ENCODE measurements around the gene CCDC185. TPM values are rescaled to one million over a fixed set of nuclear protein-coding genes. Genes with fewer than 3 reads are reported as not detected.

The CCDC185 gene
- total and polyA plus RNA-seq, 10 of the 15 experiments (the other 5 are each of a cell fraction or from before 2014, with no cell fraction given): not detected

DNA sequence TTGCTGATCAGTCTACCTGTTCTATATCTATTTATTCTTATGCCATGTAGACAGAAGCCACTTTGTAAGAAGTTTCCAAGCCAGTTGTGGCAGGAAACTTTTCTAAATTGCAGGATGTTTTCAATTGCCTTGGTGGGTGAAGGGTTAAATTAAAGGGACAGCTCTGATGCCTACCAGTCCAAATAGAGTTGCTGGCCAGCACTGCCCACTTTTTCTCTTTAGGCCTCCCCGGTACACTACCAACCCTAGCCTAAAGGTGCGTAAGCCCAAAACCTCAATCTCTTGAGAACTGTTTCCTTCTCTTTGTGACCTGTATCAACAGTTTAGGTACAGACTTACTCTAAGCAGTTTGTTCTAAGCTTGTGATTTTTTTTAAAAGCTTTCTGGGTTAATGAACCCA, 44.8 kb upstream of the CCDC185 start (continued):
- TF ChIP-seq, protein P1, sequence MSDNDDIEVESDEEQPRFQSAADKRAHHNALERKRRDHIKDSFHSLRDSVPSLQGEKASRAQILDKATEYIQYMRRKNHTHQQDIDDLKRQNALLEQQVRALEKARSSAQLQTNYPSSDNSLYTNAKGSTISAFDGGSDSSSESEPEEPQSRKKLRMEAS (IDR thresholded peaks at IDR 0.05; ENCODE audit: low read depth, low read length): no peak
- no peak for TF ChIP-seq KDM1A (IDR thresholded peaks at IDR 0.05; ENCODE audit: borderline replicate concordance)

DNA sequence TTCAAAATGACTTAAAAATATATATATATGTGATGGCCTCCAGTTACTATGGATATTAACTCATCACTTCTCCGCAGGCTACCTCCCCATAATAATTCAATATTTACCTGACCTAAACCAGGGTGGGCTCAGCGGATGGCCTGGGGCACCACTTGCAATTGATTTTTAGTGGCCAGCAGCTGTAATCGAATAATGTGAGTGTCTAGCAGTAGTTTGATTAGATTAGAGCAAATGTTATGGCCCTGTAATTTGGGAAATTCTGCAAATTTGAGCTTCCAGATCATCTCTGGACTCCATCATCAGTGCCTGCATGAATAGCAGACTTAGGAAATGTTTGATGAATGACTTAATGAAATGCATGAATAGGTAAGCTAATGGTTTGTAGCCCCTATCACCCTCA, 44.0 kb upstream of the CCDC185 start:
- no peak overlapping the region for H3K9ac ChIP-seq (ENCODE audit: control insufficient read depth, insufficient read depth, low read length)
- no peaks in the 10 kb centered on the region for H3K9me3 ChIP-seq (replicated peaks; ENCODE audit: control insufficient read depth, insufficient read depth, low read length)
- no peak for FAIRE-seq
- H3K27ac ChIP-seq (ENCODE audit: control insufficient read depth, insufficient read depth): no peak overlapping the region
- H2AFZ ChIP-seq (ENCODE audit: control insufficient read depth, low read depth, low read length): no peak overlapping the region
- DNase-seq (ENCODE audit: low read depth, low spot score): no peak
- H3K4me2 ChIP-seq (ENCODE audit: control insufficient read depth, insufficient read depth): no peak overlapping the region
- 20% methylated on average over 3 of the region's 3 CpGs for WGBS (ENCODE audit: insufficient coverage, insufficient replicate concordance, low lambda C conversion rate, missing lambda C conversion rate)
- no peaks in the 10 kb centered on the region for H4K20me1 ChIP-seq (ENCODE audit: control insufficient read depth, insufficient read depth)
- TF ChIP-seq CBX3 (IDR thresholded peaks at IDR 0.05; ENCODE audit: borderline replicate concordance, low read depth): no peak
- no peak for TF ChIP-seq CREB1 (IDR thresholded peaks at IDR 0.05; ENCODE audit: low read depth)
- TF ChIP-seq, protein P2, sequence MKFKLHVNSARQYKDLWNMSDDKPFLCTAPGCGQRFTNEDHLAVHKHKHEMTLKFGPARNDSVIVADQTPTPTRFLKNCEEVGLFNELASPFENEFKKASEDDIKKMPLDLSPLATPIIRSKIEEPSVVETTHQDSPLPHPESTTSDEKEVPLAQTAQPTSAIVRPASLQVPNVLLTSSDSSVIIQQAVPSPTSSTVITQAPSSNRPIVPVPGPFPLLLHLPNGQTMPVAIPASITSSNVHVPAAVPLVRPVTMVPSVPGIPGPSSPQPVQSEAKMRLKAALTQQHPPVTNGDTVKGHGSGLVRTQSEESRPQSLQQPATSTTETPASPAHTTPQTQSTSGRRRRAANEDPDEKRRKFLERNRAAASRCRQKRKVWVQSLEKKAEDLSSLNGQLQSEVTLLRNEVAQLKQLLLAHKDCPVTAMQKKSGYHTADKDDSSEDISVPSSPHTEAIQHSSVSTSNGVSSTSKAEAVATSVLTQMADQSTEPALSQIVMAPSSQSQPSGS (IDR thresholded peaks at IDR 0.05; ENCODE audit: low read length): no peak
- TF ChIP-seq, protein P1 (IDR thresholded peaks at IDR 0.05; ENCODE audit: low read depth, low read length): no peak
- TF ChIP-seq CBFB (IDR thresholded peaks at IDR 0.05; ENCODE audit: low read depth): no peak
- no peak for TF ChIP-seq MTA2 (IDR thresholded peaks at IDR 0.05; ENCODE audit: low read depth)
- TF ChIP-seq TCF12 (IDR thresholded peaks at IDR 0.05; ENCODE audit: low read depth, low read length): no peak
- no peak for TF ChIP-seq POLR2AphosphoS2 (IDR thresholded peaks at IDR 0.05; ENCODE audit: low read depth, low read length)
- TF ChIP-seq EED (IDR thresholded peaks at IDR 0.05; ENCODE audit: low read depth): no peak
- TF ChIP-seq ZBED1 (IDR thresholded peaks at IDR 0.05; ENCODE audit: borderline replicate concordance): no peak
- TF ChIP-seq FOS (IDR thresholded peaks at IDR 0.05; ENCODE audit: borderline replicate concordance, extremely low read depth, insufficient read length): no peak
- TF ChIP-seq, protein P3, sequence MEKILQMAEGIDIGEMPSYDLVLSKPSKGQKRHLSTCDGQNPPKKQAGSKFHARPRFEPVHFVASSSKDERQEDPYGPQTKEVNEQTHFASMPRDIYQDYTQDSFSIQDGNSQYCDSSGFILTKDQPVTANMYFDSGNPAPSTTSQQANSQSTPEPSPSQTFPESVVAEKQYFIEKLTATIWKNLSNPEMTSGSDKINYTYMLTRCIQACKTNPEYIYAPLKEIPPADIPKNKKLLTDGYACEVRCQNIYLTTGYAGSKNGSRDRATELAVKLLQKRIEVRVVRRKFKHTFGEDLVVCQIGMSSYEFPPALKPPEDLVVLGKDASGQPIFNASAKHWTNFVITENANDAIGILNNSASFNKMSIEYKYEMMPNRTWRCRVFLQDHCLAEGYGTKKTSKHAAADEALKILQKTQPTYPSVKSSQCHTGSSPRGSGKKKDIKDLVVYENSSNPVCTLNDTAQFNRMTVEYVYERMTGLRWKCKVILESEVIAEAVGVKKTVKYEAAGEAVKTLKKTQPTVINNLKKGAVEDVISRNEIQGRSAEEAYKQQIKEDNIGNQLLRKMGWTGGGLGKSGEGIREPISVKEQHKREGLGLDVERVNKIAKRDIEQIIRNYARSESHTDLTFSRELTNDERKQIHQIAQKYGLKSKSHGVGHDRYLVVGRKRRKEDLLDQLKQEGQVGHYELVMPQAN (conservative IDR thresholded peaks at IDR 0.05): no peak
- TF ChIP-seq, protein P4, sequence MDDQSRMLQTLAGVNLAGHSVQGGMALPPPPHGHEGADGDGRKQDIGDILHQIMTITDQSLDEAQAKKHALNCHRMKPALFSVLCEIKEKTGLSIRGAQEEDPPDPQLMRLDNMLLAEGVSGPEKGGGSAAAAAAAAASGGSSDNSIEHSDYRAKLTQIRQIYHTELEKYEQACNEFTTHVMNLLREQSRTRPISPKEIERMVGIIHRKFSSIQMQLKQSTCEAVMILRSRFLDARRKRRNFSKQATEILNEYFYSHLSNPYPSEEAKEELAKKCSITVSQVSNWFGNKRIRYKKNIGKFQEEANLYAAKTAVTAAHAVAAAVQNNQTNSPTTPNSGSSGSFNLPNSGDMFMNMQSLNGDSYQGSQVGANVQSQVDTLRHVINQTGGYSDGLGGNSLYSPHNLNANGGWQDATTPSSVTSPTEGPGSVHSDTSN (IDR thresholded peaks at IDR 0.05; ENCODE audit: insufficient replicate concordance, low read depth, low read length): no peak
- TF ChIP-seq ETV6 (conservative IDR thresholded peaks at IDR 0.05 in 1 of 2, IDR thresholded peaks at IDR 0.05 in 1 of 2; ENCODE audit: borderline replicate concordance in 1 of 2, low read depth in 1 of 2): no peak
- no peak for ATAC-seq
- no peaks in the 10 kb centered on the region for H3K4me1 ChIP-seq (ENCODE audit: control insufficient read depth, insufficient read depth, low read length)
- no peaks in the 10 kb centered on the region for H3K79me2 ChIP-seq (ENCODE audit: control insufficient read depth, insufficient read depth, low read length)
- intact Hi-C loops (cut with micrococcal nuclease; ENCODE audit: unreplicated experiment): no loop called here
- no peaks in the 10 kb centered on the region for H3K36me3 ChIP-seq (ENCODE audit: control insufficient read depth in 2 of 2, insufficient read depth in 2 of 2, low read length in 1 of 2)
- ChIA-PET RAD21 (ENCODE audit: unreplicated experiment) (no interaction called here), CTCF (interaction anchor here (1.0 kb wide), 1 partner anchor 94 kb away, joined by 3 read pairs; no protein-coding TSS in a partner anchor), POLR2A (no interaction called here), SMC1A (ENCODE audit: uncharacterized antibody, unreplicated experiment) (interaction anchor here (1.1 to 1.3 kb wide), 2 partner anchors 9 to 66 kb away, joined by 3 read pairs; no protein-coding TSS in a partner anchor)
- in situ Hi-C loops (cut with MboI): no loop called here
- no TSS peak for BruUV-seq (replicated peaks)
- H3K4me3 ChIP-seq: no peak overlapping the region
- peaks cover 0 to 3% of the 10 kb centered on the region in 2 experiments; a peak in 1 of 4 replicates for H3K27me3 ChIP-seq (replicated peaks in 1 of 2; ENCODE audit: control insufficient read depth in 2 of 2, insufficient read depth in 2 of 2, low read length in 1 of 2)
